SU-DHL-6 (cell line): ENCODE data around the gene DHFR.

ENCODE experiments used
- H2AFZ ChIP-seq: fragments of 200-600 bp; sonication (generic); 2 replicates; pipeline ENCODE4 v1.6.1; 2014; ENCODE audit warnings: low read depth, mild to moderate bottlenecking, moderate library complexity, mixed read lengths, antibody characterized with exemption, low read length; ENCODE audit not compliant: severe bottlenecking
- H3F3A ChIP-seq: fragments of 200-600 bp; shearing (Covaris generic); 2 replicates; pipeline ENCODE4 v1.6.0; 2016; ENCODE audit warnings: antibody characterized with exemption, mild to moderate bottlenecking; ENCODE audit not compliant: insufficient read depth
- H3K27ac ChIP-seq: fragments of 200-600 bp; sonication (generic); 2 replicates; pipeline ENCODE4 v1.5.1; 2016; ENCODE audit warnings: low read depth, mild to moderate bottlenecking, low read length, moderate library complexity, mixed read lengths
- H3K27me3 ChIP-seq: fragments of 200-600 bp; sonication (generic), shearing (Covaris generic); 2 replicates; pipeline ENCODE4 v1.6.0; 2014; ENCODE audit warnings: mild to moderate bottlenecking, low read length
- H3K36me3 ChIP-seq: fragments of 200-600 bp; sonication (generic); 2 replicates; pipeline ENCODE4 v1.6.1; 2014; ENCODE audit warnings: mild to moderate bottlenecking, low read length, mixed read lengths
- H3K4me2 ChIP-seq: fragments of 300-600, 200-600 bp; shearing (Covaris generic), sonication (generic); 2 replicates; pipeline ENCODE4 v1.6.0; 2014; ENCODE audit warnings: low read length, low read depth, mild to moderate bottlenecking; ENCODE audit not compliant: poor library complexity, severe bottlenecking
- H3K4me3 ChIP-seq: fragments of 200-600 bp; sonication (generic); 2 replicates; pipeline ENCODE4 v1.5.1; 2014; ENCODE audit warnings: antibody characterized with exemption, low read length, mild to moderate bottlenecking, mixed read lengths; ENCODE audit not compliant: insufficient read depth, poor library complexity, severe bottlenecking
- H3K79me2 ChIP-seq: fragments of 200-600 bp; sonication (generic); 2 replicates; pipeline ENCODE4 v1.6.1; 2014; ENCODE audit warnings: mild to moderate bottlenecking, low read length, moderate library complexity; ENCODE audit not compliant: insufficient read depth
- H3K9ac ChIP-seq: fragments of 200-600 bp; sonication (generic); 2 replicates; pipeline ENCODE4 v1.7.0; 2014; ENCODE audit warnings: mild to moderate bottlenecking, low read length
- H3K9me2 ChIP-seq: fragments of 200-600 bp; sonication (generic); replicated peaks from 2 replicates; pipeline ENCODE4 v1.6.1; 2014; ENCODE audit warnings: low read length; ENCODE audit not compliant: insufficient read depth
- H3K9me3 ChIP-seq: fragments of 200-600 bp; sonication (generic); 2 replicates; pipeline ENCODE4 v1.6.1; 2014; ENCODE audit warnings: low read length, mixed read lengths; ENCODE audit not compliant: insufficient read depth
- H4K20me1 ChIP-seq: fragments of 200-600 bp; sonication (generic); 2 replicates; pipeline ENCODE4 v1.6.1; 2014; ENCODE audit warnings: low read depth, mild to moderate bottlenecking, antibody characterized with exemption, low read length, moderate library complexity, mixed read lengths
- CTCF ChIP-seq: fragments of 200-600 bp; sonication (generic); IDR thresholded peaks from one replicate; pipeline ENCODE4 v1.5.1; 2017; ENCODE audit warnings: antibody characterized with exemption, mild to moderate bottlenecking, low read length, moderate library complexity; ENCODE audit not compliant: insufficient read depth, poor library complexity, severe bottlenecking
- EZH2phosphoT487 ChIP-seq: fragments of 200-600 bp; sonication (generic), shearing (Covaris generic); conservative IDR thresholded peaks from 2 replicates; pipeline ENCODE4 v1.6.1; 2018; ENCODE audit warnings: mild to moderate bottlenecking, antibody characterized with exemption, low read length, moderate library complexity, mixed read lengths

Gene DHFR

GRCh38 chr5:80597500-80597899 lies 57.3 kb downstream of the DHFR start:
- no peaks in the 10 kb centered on the region for H3K9me3 ChIP-seq
- H3K79me2 ChIP-seq: no peaks in the 10 kb centered on the region
- no peaks in the 10 kb centered on the region for H3K36me3 ChIP-seq
- H2AFZ ChIP-seq: no peak overlapping the region
- no peaks in the 10 kb centered on the region for H3K27me3 ChIP-seq
- no peak overlapping the region for H3K4me2 ChIP-seq
- H4K20me1 ChIP-seq: no peaks in the 10 kb centered on the region
- no peaks in the 10 kb centered on the region for H3K9me2 ChIP-seq
- H3F3A ChIP-seq: no peaks in the 10 kb centered on the region
- TF ChIP-seq EZH2phosphoT487: no peak
- TF ChIP-seq CTCF: no peak
- H3K9ac ChIP-seq: no peak overlapping the region
- no peak overlapping the region for H3K4me3 ChIP-seq
- H3K27ac ChIP-seq: no peak overlapping the region

DNA sequence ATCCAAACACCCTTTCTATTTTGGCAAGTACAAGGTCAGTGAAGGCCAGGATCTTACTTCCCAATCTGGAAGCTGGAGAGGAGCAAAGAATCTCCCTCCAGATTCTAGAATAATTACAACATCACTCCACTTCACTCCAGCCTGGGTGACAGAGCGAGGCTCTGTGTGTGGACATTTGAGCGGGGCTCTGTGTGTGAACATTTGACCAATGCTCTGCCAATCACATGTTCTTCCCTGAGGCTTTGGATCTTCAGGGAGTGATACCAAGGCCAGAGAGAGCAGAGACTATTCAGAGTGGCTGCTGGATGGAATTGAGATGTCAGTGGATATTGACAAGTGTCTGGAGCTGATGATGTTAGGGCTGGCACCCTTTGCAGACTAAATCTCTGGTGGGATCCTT lies 60.0 kb downstream of the DHFR start:
- H3K9me2 ChIP-seq: no peaks in the 10 kb centered on the region
- H3K9ac ChIP-seq: no peak overlapping the region
- H3K4me2 ChIP-seq: no peak overlapping the region
- no peaks in the 10 kb centered on the region for H4K20me1 ChIP-seq
- no peaks in the 10 kb centered on the region for H3K27me3 ChIP-seq
- no peaks in the 10 kb centered on the region for H3K9me3 ChIP-seq
- no peak for TF ChIP-seq CTCF
- TF ChIP-seq EZH2phosphoT487: no peak
- no peak overlapping the region for H3K27ac ChIP-seq
- H3K4me3 ChIP-seq: no peak overlapping the region
- no peaks in the 10 kb centered on the region for H3K79me2 ChIP-seq
- H3F3A ChIP-seq: no peaks in the 10 kb centered on the region
- H2AFZ ChIP-seq: no peak overlapping the region
- no peaks in the 10 kb centered on the region for H3K36me3 ChIP-seq

GRCh38 chr5:80592761-80593160 lies 62.0 kb downstream of the DHFR start:
- TF ChIP-seq CTCF (no peak), EZH2phosphoT487 (no peak)
- Histone ChIP-seq H3K4me2 (no peak overlapping the region), H3K36me3 (no peaks in the 10 kb centered on the region), H3K9ac (no peak overlapping the region), H3F3A (no peaks in the 10 kb centered on the region), H3K27me3 (no peaks in the 10 kb centered on the region), H4K20me1 (no peaks in the 10 kb centered on the region), H3K9me2 (no peaks in the 10 kb centered on the region), H3K9me3 (no peaks in the 10 kb centered on the region), H3K4me3 (no peak overlapping the region), H3K79me2 (no peaks in the 10 kb centered on the region), H2AFZ (no peak overlapping the region), H3K27ac (no peak overlapping the region)

GRCh38 chr5:80592105-80592504 lies 62.7 kb downstream of the DHFR start:
- Histone ChIP-seq H3K79me2 (no peaks in the 10 kb centered on the region), H2AFZ (no peak overlapping the region), H3K36me3 (no peaks in the 10 kb centered on the region), H3K27me3 (no peaks in the 10 kb centered on the region), H3K4me2 (no peak overlapping the region), H3K9ac (no peak overlapping the region), H4K20me1 (no peaks in the 10 kb centered on the region), H3F3A (no peaks in the 10 kb centered on the region), H3K9me3 (no peaks in the 10 kb centered on the region), H3K27ac (no peak overlapping the region), H3K4me3 (no peak overlapping the region), H3K9me2 (no peaks in the 10 kb centered on the region)
- TF ChIP-seq EZH2phosphoT487 (no peak), CTCF (no peak)
